ENCODE measurements around the gene KRT33B.
A peak's percentile ranks its signal among the peaks of the same experiment; 100 is the strongest.
"Not testable (repeated sequence)": the region's sequence is repeated elsewhere in the genome, so short reads cannot be mapped to it uniquely, and the experiment has no call there.

KRT33B gene

GRCh38 chr17:41383690-41384089, 14.1 kb upstream of the KRT33B start:
- Mint-ChIP-seq H3K9me3 (peaks cover 11 to 13% of the 10 kb centered on the region in 2 donors), H3K4me3 (no peak overlapping the region), H3K36me3 (peaks cover 3 to 5% of the 10 kb centered on the region in 2 donors), H3K27ac (no peak overlapping the region), H3K27me3 (peaks cover 31 to 38% of the 10 kb centered on the region in 2 donors), H3K4me1 (no peaks in the 10 kb centered on the region)
- DNase-seq (no peak), ATAC-seq (replicated peaks) (no peak)

DNA sequence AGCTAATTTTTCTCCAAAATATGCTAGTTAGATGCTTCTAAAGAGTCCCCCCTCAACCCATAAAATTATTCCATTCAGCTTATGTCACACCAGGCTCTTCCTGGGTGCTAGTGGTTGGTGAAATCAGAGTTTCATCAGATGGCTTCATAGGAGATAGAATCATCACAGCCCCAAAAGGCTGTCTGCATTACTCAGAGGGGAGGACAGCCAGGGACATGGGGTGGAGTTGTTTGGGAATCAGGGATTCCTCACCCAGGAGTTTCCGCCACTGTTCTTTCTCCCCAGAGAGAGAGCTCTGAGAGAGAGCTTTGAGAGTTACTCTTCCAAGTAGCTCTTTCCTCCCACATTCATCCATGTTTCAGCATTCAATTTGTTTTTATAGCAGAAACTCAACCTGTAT, 12.8 kb upstream of the KRT33B start:
- H3K27ac Mint-ChIP-seq: no peak overlapping the region

GRCh38 chr17:41381943-41382342, 12.3 kb upstream of the KRT33B start, which contains the start of gene KRT34:
KRT34 (minus strand) TSS chr17:41382306; CDS start chr17:41382246, 60 bp downstream.
- ATAC-seq (replicated peaks); H3K4me3 Mint-ChIP-seq; H3K9me3 Mint-ChIP-seq; DNase-seq; H3K4me1 Mint-ChIP-seq; H3K27ac Mint-ChIP-seq; H3K36me3 Mint-ChIP-seq: not testable (repeated sequence)
- H3K27me3 Mint-ChIP-seq: peaks cover 33 to 36% of the 10 kb centered on the region in 2 donors

More for the DNA sequence above, 12.8 kb upstream of the KRT33B start:
- Mint-ChIP-seq H3K27me3 (peaks cover 31 to 34% of the 10 kb centered on the region in 2 donors), H3K4me3 (no peak overlapping the region), H3K9me3 (peaks cover 8 to 10% of the 10 kb centered on the region in 2 donors), H3K4me1 (no peaks in the 10 kb centered on the region), H3K36me3 (peaks cover 3 to 5% of the 10 kb centered on the region in 2 donors)
- DNase-seq: no peak
- ATAC-seq (replicated peaks): no peak

DNA sequence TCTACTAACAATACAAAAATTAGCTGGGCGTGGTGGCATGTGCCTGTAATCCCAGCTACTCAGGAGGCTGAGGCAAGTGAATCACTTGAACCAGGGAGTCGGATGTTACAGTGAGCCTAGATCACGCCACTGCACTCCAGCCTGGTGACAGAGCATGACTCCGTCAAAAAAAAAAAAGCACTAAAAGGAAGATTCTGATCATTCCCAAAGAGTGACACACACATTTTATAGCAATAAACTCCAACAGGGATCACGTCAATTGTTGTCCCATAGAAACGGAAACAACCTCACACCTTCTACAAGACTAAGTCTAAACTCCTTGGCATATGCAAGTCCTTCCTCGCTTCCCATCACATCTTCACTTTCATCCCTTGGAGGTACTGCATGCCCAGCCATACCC, 10.5 kb upstream of the KRT33B start:
- not testable (repeated sequence) for DNase-seq; H3K27ac Mint-ChIP-seq; H3K4me1 Mint-ChIP-seq; H3K4me3 Mint-ChIP-seq; H3K9me3 Mint-ChIP-seq; H3K36me3 Mint-ChIP-seq; ATAC-seq (replicated peaks)
- peaks cover 39 to 41% of the 10 kb centered on the region in 2 donors for H3K27me3 Mint-ChIP-seq

DNA sequence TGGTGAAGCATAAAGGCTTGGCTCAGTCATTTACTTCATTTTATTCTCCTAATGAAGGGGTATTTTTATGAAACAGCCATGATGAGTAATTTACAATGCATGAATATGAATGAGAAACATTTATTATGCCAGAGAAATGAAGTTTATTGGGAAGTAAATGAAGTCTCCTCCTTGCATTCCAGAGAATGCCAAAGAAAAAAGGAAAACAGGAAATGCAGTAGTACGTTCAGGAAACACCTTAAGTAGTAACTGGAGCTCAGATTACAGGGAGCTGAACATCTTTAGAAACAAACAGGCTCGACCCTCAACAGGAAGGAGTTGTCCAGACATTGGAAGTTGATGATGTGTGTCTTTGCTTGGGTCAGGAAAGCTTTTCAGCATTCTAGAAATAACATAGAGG, 7.9 kb upstream of the KRT33B start:
- DNase-seq: no peak
- Mint-ChIP-seq H3K36me3 (no peaks in the 10 kb centered on the region), H3K4me1 (no peaks in the 10 kb centered on the region), H3K4me3 (no peak overlapping the region), H3K9me3 (peaks cover 5 to 9% of the 10 kb centered on the region in 2 donors), H3K27me3 (peaks cover 44 to 47% of the 10 kb centered on the region in 2 donors), H3K27ac (no peak overlapping the region)
- no peak for ATAC-seq (replicated peaks)

GRCh38 chr17:41369023-41369422, 590 bp downstream of the KRT33B start:
- Mint-ChIP-seq H3K27ac (no peak overlapping the region), H3K4me1 (peaks cover 0 to 3% of the 10 kb centered on the region in 2 donors), H3K27me3 (peaks cover 22 to 23% of the 10 kb centered on the region in 2 donors), H3K9me3 (no peaks in the 10 kb centered on the region), H3K36me3 (no peaks in the 10 kb centered on the region), H3K4me3 (no peak overlapping the region)
- no peak for ATAC-seq (replicated peaks)
- no peak for DNase-seq

GRCh38 chr17:41367426-41368075, 2.1 kb downstream of the KRT33B start:
- DNase-seq (no peak), ATAC-seq (replicated peaks) (no peak)
- peaks cover 17 to 22% of the 10 kb centered on the region in 2 donors for H3K27me3 Mint-ChIP-seq
- peaks cover 0 to 3% of the 10 kb centered on the region in 2 donors for H3K4me1 Mint-ChIP-seq
- no peak overlapping the region for H3K27ac Mint-ChIP-seq
- H3K9me3 Mint-ChIP-seq: no peaks in the 10 kb centered on the region
- no peaks in the 10 kb centered on the region for H3K36me3 Mint-ChIP-seq
- H3K4me3 Mint-ChIP-seq: no peak overlapping the region

- DNase-seq: no peak
- no peak overlapping the region for H3K27ac Mint-ChIP-seq
These were observed 3.5 kb downstream of the KRT33B start for GRCh38 chr17:41366070-41366469.

GRCh38 chr17:41363881-41364280, 5.7 kb downstream of the KRT33B start:
- Mint-ChIP-seq H3K9me3 (peaks cover 0 to 2% of the 10 kb centered on the region in 2 donors), H3K36me3 (no peaks in the 10 kb centered on the region), H3K27ac (no peak overlapping the region), H3K4me3 (no peak overlapping the region), H3K4me1 (peaks cover 0 to 3% of the 10 kb centered on the region in 2 donors), H3K27me3 (peaks cover 24 to 26% of the 10 kb centered on the region in 2 donors)
- DNase-seq (no peak), ATAC-seq (replicated peaks) (no peak)

More at GRCh38 chr17:41366070-41366469, 3.5 kb downstream of the KRT33B start:
- no peaks in the 10 kb centered on the region for H3K36me3 Mint-ChIP-seq
- H3K27me3 Mint-ChIP-seq: peaks cover 28 to 31% of the 10 kb centered on the region in 2 donors
- H3K4me3 Mint-ChIP-seq: no peak overlapping the region
- no peaks in the 10 kb centered on the region for H3K9me3 Mint-ChIP-seq
- peak; percentile 69 to 75 for ATAC-seq (replicated peaks)
- peaks cover 0 to 3% of the 10 kb centered on the region in 2 donors for H3K4me1 Mint-ChIP-seq

GRCh38 chr17:41360296-41360995, 9.2 kb downstream of the KRT33B start:
- Mint-ChIP-seq H3K4me3 (no peak overlapping the region), H3K4me1 (no peaks in the 10 kb centered on the region), H3K27me3 (peaks cover 20 to 49% of the 10 kb centered on the region in 2 donors), H3K9me3 (peaks cover 0 to 2% of the 10 kb centered on the region in 2 donors), H3K36me3 (no peaks in the 10 kb centered on the region), H3K27ac (no peak overlapping the region)
- ATAC-seq (replicated peaks) (no peak), DNase-seq (no peak)

- Mint-ChIP-seq H3K9me3 (no peaks in the 10 kb centered on the region), H3K27ac (no peak overlapping the region), H3K27me3 (peaks cover 19 to 47% of the 10 kb centered on the region in 2 donors), H3K4me1 (no peaks in the 10 kb centered on the region), H3K4me3 (no peak overlapping the region), H3K36me3 (no peaks in the 10 kb centered on the region)
- DNase-seq: no peak
- ATAC-seq (replicated peaks): no peak
These were observed 15.1 kb downstream of the KRT33B start for GRCh38 chr17:41354536-41354935.

- ATAC-seq (replicated peaks): no peak
These were observed 16.8 kb downstream of the KRT33B start for GRCh38 chr17:41352597-41353366.

GRCh38 chr17:41351177-41351576, 18.4 kb downstream of the KRT33B start:
- H3K36me3 Mint-ChIP-seq: no peaks in the 10 kb centered on the region

More at GRCh38 chr17:41352597-41353366, 16.8 kb downstream of the KRT33B start:
- Mint-ChIP-seq H3K4me1 (no peaks in the 10 kb centered on the region), H3K36me3 (no peaks in the 10 kb centered on the region), H3K9me3 (no peaks in the 10 kb centered on the region), H3K27ac (no peak overlapping the region), H3K4me3 (no peak overlapping the region), H3K27me3 (peaks cover 19 to 43% of the 10 kb centered on the region in 2 donors)
- no peak for DNase-seq

DNA sequence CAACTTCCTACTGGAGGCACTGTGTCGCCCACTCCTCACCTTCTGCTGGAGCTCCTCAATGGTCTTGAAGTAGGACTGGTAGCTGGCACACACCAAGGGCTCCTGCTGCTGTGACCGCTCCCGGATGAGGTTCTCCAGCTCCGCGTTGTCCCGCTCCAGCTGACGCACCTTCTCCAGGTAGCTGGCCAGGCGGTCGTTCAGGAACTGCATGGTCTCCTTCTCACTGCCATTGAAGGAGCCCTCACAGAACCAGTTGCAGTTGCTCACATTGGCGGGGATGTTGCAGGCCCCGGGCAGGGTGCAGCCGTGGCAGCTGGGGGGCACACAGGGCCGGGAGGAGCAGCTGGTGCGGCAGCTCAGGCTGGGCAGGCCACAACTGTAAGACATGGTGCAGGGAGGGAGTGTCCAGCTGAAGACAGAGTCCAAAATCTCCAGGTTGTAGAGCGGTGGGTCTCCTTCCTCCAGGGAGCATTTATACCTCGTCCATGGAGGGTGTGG, 19.2 kb downstream of the KRT33B start, which contains the start of gene KRT33A:
Gene KRT33A, minus strand, starts transcription at position 448 of the 498 bp plus-strand sequence. Its CDS starts 61 bp downstream, at position 387.
- ATAC-seq (replicated peaks); H3K9me3 Mint-ChIP-seq; DNase-seq; H3K27ac Mint-ChIP-seq; H3K4me1 Mint-ChIP-seq; H3K4me3 Mint-ChIP-seq; H3K36me3 Mint-ChIP-seq: not testable (repeated sequence)
- peaks cover 17 to 32% of the 10 kb centered on the region in 2 donors for H3K27me3 Mint-ChIP-seq

More at GRCh38 chr17:41351177-41351576, 18.4 kb downstream of the KRT33B start:
- H3K9me3 Mint-ChIP-seq: no peaks in the 10 kb centered on the region
- no peaks in the 10 kb centered on the region for H3K4me1 Mint-ChIP-seq
- DNase-seq: no peak
- ATAC-seq (replicated peaks): no peak
- no peak overlapping the region for H3K4me3 Mint-ChIP-seq
- H3K27ac Mint-ChIP-seq: no peak overlapping the region
- H3K27me3 Mint-ChIP-seq: peaks cover 17 to 33% of the 10 kb centered on the region in 2 donors

Data from stimulated activated naive B cell treated with anti-CD40 and anti-IgM and Interleukin-4, amounts not matched to agents 10 μg/mL and 1 μg/mL and 100 μg/mL, for 72 hours (primary cell).